H1 (cell line): ENCODE data around the gene GPATCH11. TPM values are rescaled to one million over a fixed set of nuclear protein-coding genes. Genes with fewer than 3 reads are reported as not detected.

Source experiments
- CTCF ChIA-PET: fragments of 300-600 bp; sonication (Branson Sonifier 250); formaldehyde crosslinking; loops from one replicate; lab custom pipeline; 2021; ENCODE audit not compliant: partially characterized antibody; lab: Charles Lee
- POLR2A ChIA-PET: fragments of 300-600 bp; sonication (Branson Sonifier 250); formaldehyde crosslinking; loops from one replicate; lab custom pipeline; 2021; ENCODE audit warnings: inconsistent platforms; ENCODE audit not compliant: partially characterized antibody; lab: Charles Lee
- DNase-seq, 2 experiments: peaks; one replicate each; pipeline versions ENCODE4 v3.0.0 to v3.0.0-alpha.2; 2010 to 2022; ENCODE audit warnings: low spot score in 2 of 2, low read depth in 1 of 2, mixed read lengths in 1 of 2
- FAIRE-seq: peaks from 2 replicates; lab custom pipeline; 2011; peaks lifted over from hg19 to GRCh38; lab: Jason Lieb, UNC
- H2AFZ ChIP-seq: 2 replicates; pipeline ENCODE4 v1.8.1; 2012; ENCODE audit warnings: low read length, inconsistent platforms
- H2AK5ac ChIP-seq: 2 replicates; pipeline ENCODE4 v1.6.1; 2013; ENCODE audit warnings: low read depth, low read length
- H2BK120ac ChIP-seq: replicated peaks from 2 replicates; pipeline ENCODE3; 2013; ENCODE audit warnings: low read depth, low read length, inconsistent platforms
- H2BK12ac ChIP-seq: 2 replicates; pipeline ENCODE4 v1.6.1; 2013; ENCODE audit warnings: low read depth, low read length
- H2BK15ac ChIP-seq: 2 replicates; pipeline ENCODE4 v1.6.1; 2013; ENCODE audit warnings: low read length
- H2BK20ac ChIP-seq: 2 replicates; pipeline ENCODE4 v1.6.1; 2013; ENCODE audit warnings: low read length
- H2BK5ac ChIP-seq: 2 replicates; pipeline ENCODE4 v1.6.1; 2013; ENCODE audit warnings: low read depth, low read length
- H3K14ac ChIP-seq: 2 replicates; pipeline ENCODE4 v1.6.1; 2013; ENCODE audit warnings: inconsistent platforms; ENCODE audit not compliant: insufficient read length
- H3K18ac ChIP-seq: 2 replicates; pipeline ENCODE4 v1.6.1; 2013; ENCODE audit warnings: low read length; ENCODE audit errors: extremely low read depth
- H3K23ac ChIP-seq: 2 replicates; pipeline ENCODE4 v1.6.1; 2013; ENCODE audit warnings: inconsistent platforms; ENCODE audit not compliant: insufficient read length
- H3K23me2 ChIP-seq: 2 replicates; pipeline ENCODE4 v1.6.1; 2013; ENCODE audit warnings: low read depth, low read length
- H3K27ac ChIP-seq: 2 replicates; pipeline ENCODE4 v1.6.1; 2011; ENCODE audit warnings: low read depth, low read length, inconsistent platforms
- H3K27me3 ChIP-seq, 4 experiments: replicated peaks in 1 of 4; 1 replicate in 1 of 4; 2 replicates in 3 of 4; pipeline versions ENCODE4 v1.6.1 to v1.8.1; 2011 to 2013; ENCODE audit warnings: low read length in 3 of 4, mild to moderate bottlenecking in 3 of 4, inconsistent platforms in 2 of 4, mixed read lengths in 2 of 4, moderate library complexity in 1 of 4; ENCODE audit not compliant: control insufficient read depth in 3 of 4, insufficient read depth in 3 of 4; ENCODE audit errors: extremely low read depth in 1 of 4
- H3K36me3 ChIP-seq, 4 experiments: 2 replicates each; pipeline versions ENCODE4 v1.6.1 to v1.8.1; 2011 to 2013; ENCODE audit warnings: mild to moderate bottlenecking in 4 of 4, low read length in 3 of 4, moderate library complexity in 2 of 4, control low read depth in 1 of 4, inconsistent platforms in 1 of 4; ENCODE audit not compliant: insufficient read depth in 4 of 4, control insufficient read depth in 2 of 4
- H3K4ac ChIP-seq: replicated peaks from 2 replicates; pipeline ENCODE3; 2013; ENCODE audit warnings: low read length, low read depth, mixed read lengths, inconsistent platforms; ENCODE audit not compliant: insufficient read length
- H3K4me1 ChIP-seq, 4 experiments: replicated peaks in 1 of 4; 1 replicate in 1 of 4; 2 replicates in 3 of 4; pipeline versions ENCODE4 v1.6.1 to v1.8.1; 2011 to 2013; ENCODE audit warnings: low read length in 3 of 4, inconsistent platforms in 2 of 4, mixed read lengths in 1 of 4; ENCODE audit not compliant: insufficient read depth in 4 of 4, control insufficient read depth in 3 of 4
- H3K4me2 ChIP-seq, 2 experiments: 2 replicates each; pipeline versions ENCODE4 v1.6.1 to v1.8.1; 2011 to 2013; ENCODE audit warnings: low read depth in 2 of 2, low read length in 2 of 2, control low read depth in 1 of 2, inconsistent platforms in 1 of 2, mild to moderate bottlenecking in 1 of 2; ENCODE audit not compliant: insufficient read depth in 1 of 2
- H3K4me3 ChIP-seq, 4 experiments: fragments of 200-600, 300-600 bp in 1 of 4; sonication (generic), shearing (Covaris generic), sonication (Bioruptor Twin) in 1 of 4; 2 replicates each; pipeline versions ENCODE4 v1.5.1 to v1.8.1; 2011 to 2016; ENCODE audit warnings: low read length in 4 of 4, low read depth in 3 of 4, control low read depth in 2 of 4, inconsistent platforms in 2 of 4, mild to moderate bottlenecking in 2 of 4, mixed read lengths in 1 of 4, moderate library complexity in 1 of 4; ENCODE audit not compliant: insufficient read depth in 2 of 4; ENCODE audit errors: extremely low read depth in 1 of 4
- H3K56ac ChIP-seq: replicated peaks from 2 replicates; pipeline ENCODE3; 2013; ENCODE audit warnings: low read depth, mild to moderate bottlenecking, mixed read lengths, low read length, inconsistent platforms; ENCODE audit not compliant: insufficient read length
- H3K79me1 ChIP-seq: 2 replicates; pipeline ENCODE4 v1.6.1; 2013; ENCODE audit warnings: low read depth, low read length, control low read depth
- H3K79me2 ChIP-seq, 2 experiments: 2 replicates each; pipeline versions ENCODE4 v1.6.1 to v1.8.1; 2012 to 2013; ENCODE audit warnings: low read length in 2 of 2, mild to moderate bottlenecking in 2 of 2, inconsistent platforms in 1 of 2; ENCODE audit not compliant: insufficient read depth in 2 of 2, control insufficient read depth in 1 of 2
- H3K9ac ChIP-seq, 4 experiments: replicated peaks in 1 of 4; 1 replicate in 1 of 4; 2 replicates in 3 of 4; pipeline versions ENCODE4 v1.6.1 to v1.8.1; 2011 to 2013; ENCODE audit warnings: low read depth in 3 of 4, low read length in 3 of 4, control low read depth in 2 of 4, mild to moderate bottlenecking in 2 of 4, moderate library complexity in 2 of 4, inconsistent platforms in 1 of 4; ENCODE audit errors: extremely low read depth in 1 of 4
- H3K9me3 ChIP-seq, 2 experiments: 2 replicates each; pipeline versions ENCODE4 v1.6.1 to v1.8.1; 2012 to 2013; ENCODE audit warnings: mild to moderate bottlenecking in 2 of 2, moderate library complexity in 2 of 2, control low read depth in 1 of 2, inconsistent platforms in 1 of 2, low read depth in 1 of 2, low read length in 1 of 2, mixed read lengths in 1 of 2; ENCODE audit not compliant: insufficient read depth in 2 of 2
- H4K20me1 ChIP-seq, 2 experiments: replicated peaks in 1 of 2; 2 replicates each; pipeline versions ENCODE3 to v1.8.1; 2011 to 2013; ENCODE audit warnings: inconsistent platforms in 2 of 2, low read length in 2 of 2, mild to moderate bottlenecking in 1 of 2; ENCODE audit not compliant: insufficient read depth in 2 of 2, control insufficient read depth in 1 of 2
- H4K5ac ChIP-seq: 2 replicates; pipeline ENCODE4 v1.6.1; 2013; ENCODE audit warnings: low read length, low read depth, mixed read lengths, inconsistent platforms; ENCODE audit not compliant: insufficient read length
- H4K8ac ChIP-seq: 2 replicates; pipeline ENCODE4 v1.8.0; 2013; ENCODE audit warnings: mild to moderate bottlenecking, moderate library complexity, low read length, inconsistent platforms; ENCODE audit not compliant: insufficient read depth; ENCODE audit errors: extremely low read depth
- H4K91ac ChIP-seq: replicated peaks from 2 replicates; pipeline ENCODE3; 2013; ENCODE audit warnings: low read length, mixed read lengths, inconsistent platforms; ENCODE audit not compliant: insufficient read length
- ZNF274 ChIP-seq: IDR thresholded peaks from 2 replicates; pipeline ENCODE4 v1.7.0; 2012; ENCODE audit warnings: low read length, borderline replicate concordance; ENCODE audit errors: extremely low read depth
- polyA plus RNA-seq, 7 experiments: library from polyadenylated mRNA; depleted of rRNA in 3 of 7; stranded (reverse) in 5 of 7; unstranded in 2 of 7; fragments of >200 nt in 5 of 7; fragments of 200-250 nt in 2 of 7; gene quantifications; 1 replicate in 5 of 7; 2 replicates in 1 of 7; 4 replicates in 1 of 7; pipeline versions ENCODE4 v1.2.1 to v1.2.3, GENCODE V29; 2011 to 2013; ENCODE audit warnings: missing spikeins in 2 of 7, mixed read lengths in 2 of 7
- total RNA-seq: library from RNA; stranded (reverse); fragmentation: NEBNext Ultra II Directional; extraction: Animal tissue kit (Norgen Biotek cat#: 25700); gene quantifications from 2 replicates; pipeline ENCODE4 v1.2.1, GENCODE V29; 2021

GPATCH11 gene
- total and polyA plus RNA-seq, 2 of the 8 experiments (the other 6 are each of a cell fraction or from before 2014, with no cell fraction given): 0.60 to 3.4 TPM

GRCh38 chr2:37142546-37142945 lies 58.2 kb downstream of the GPATCH11 start:
- DNase-seq (no peak), FAIRE-seq (no peak)
- CTCF ChIA-PET: interaction anchor here (0.9 to 1.2 kb wide), 2 partner anchors 10 to 364 kb away, joined by 3 to 4 read pairs; no protein-coding TSS in a partner anchor
- H3K79me2 ChIP-seq: no peaks in the 10 kb centered on the region
- no peaks in the 10 kb centered on the region for H4K20me1 ChIP-seq
- H2AK5ac ChIP-seq: no peak overlapping the region
- no peak overlapping the region for H2BK5ac ChIP-seq
- no peak overlapping the region for H4K5ac ChIP-seq
- POLR2A ChIA-PET: no interaction called here
- no peak overlapping the region for H3K4ac ChIP-seq
- H3K4me3 ChIP-seq: no peak overlapping the region
- no peak overlapping the region for H3K4me2 ChIP-seq
- no peaks in the 10 kb centered on the region for H3K27me3 ChIP-seq
- H4K8ac ChIP-seq: no peak overlapping the region
- no peaks in the 10 kb centered on the region for H3K4me1 ChIP-seq
- H2BK120ac ChIP-seq: no peak overlapping the region
- no peak overlapping the region for H4K91ac ChIP-seq
- H2BK15ac ChIP-seq: no peak overlapping the region
- no peak overlapping the region for H3K56ac ChIP-seq
- no peak overlapping the region for H3K14ac ChIP-seq
- H3K9me3 ChIP-seq: no peaks in the 10 kb centered on the region
- H3K9ac ChIP-seq: no peak overlapping the region
- H3K27ac ChIP-seq: no peak overlapping the region
- no peak overlapping the region for H2AFZ ChIP-seq
- no peak overlapping the region for H3K23ac ChIP-seq
- H3K79me1 ChIP-seq: no peaks in the 10 kb centered on the region
- H3K23me2 ChIP-seq: no peaks in the 10 kb centered on the region
- no peak overlapping the region for H2BK20ac ChIP-seq
- no peak overlapping the region for H2BK12ac ChIP-seq
- H3K36me3 ChIP-seq: peaks cover 12 to 39% (median 27%) of the 10 kb centered on the region in 4 experiments
- no peak overlapping the region for H3K18ac ChIP-seq
- no peak for TF ChIP-seq ZNF274
